ENCODE measurements around the gene CIBAR2.

The CIBAR2 gene

GRCh38 chr16:85087899-85088569 lies 24.2 kb downstream of the CIBAR2 start:
- FAIRE-seq (no peak), DNase-seq (ENCODE audit: insufficient read length, low spot score) (no peak)
- no peak for TF ChIP-seq CTCF (IDR thresholded peaks at IDR 0.05; ENCODE audit: insufficient read depth, missing control alignments)

GRCh38 chr16:85086347-85087291 lies 25.7 kb downstream of the CIBAR2 start:
- FAIRE-seq, result no peak
- peak; percentile 87 for TF ChIP-seq CTCF (IDR thresholded peaks at IDR 0.05; ENCODE audit: insufficient read depth, missing control alignments)
- peak; percentile 85 for DNase-seq (ENCODE audit: insufficient read length, low spot score)

GRCh38 chr16:85085721-85086120 lies 26.6 kb downstream of the CIBAR2 start:
- FAIRE-seq, result no peak

GRCh38 chr16:85084841-85085510 lies 27.3 kb downstream of the CIBAR2 start:
- no peak for TF ChIP-seq CTCF (IDR thresholded peaks at IDR 0.05; ENCODE audit: insufficient read depth, missing control alignments)
- FAIRE-seq, result no peak
- DNase-seq (ENCODE audit: insufficient read length, low spot score), result no peak

More at GRCh38 chr16:85085721-85086120, 26.6 kb downstream of the CIBAR2 start:
- no peak for TF ChIP-seq CTCF (IDR thresholded peaks at IDR 0.05; ENCODE audit: insufficient read depth, missing control alignments)
- DNase-seq (ENCODE audit: insufficient read length, low spot score), result no peak

GRCh38 chr16:85083051-85083639 lies 29.1 kb downstream of the CIBAR2 start:
- no peak for TF ChIP-seq CTCF (IDR thresholded peaks at IDR 0.05; ENCODE audit: insufficient read depth, missing control alignments)
- DNase-seq (ENCODE audit: insufficient read length, low spot score), result no peak
- FAIRE-seq, result no peak

- no peak for TF ChIP-seq CTCF (IDR thresholded peaks at IDR 0.05; ENCODE audit: insufficient read depth, missing control alignments)
- FAIRE-seq, result no peak
- no peak for DNase-seq (ENCODE audit: insufficient read length, low spot score)
These were observed 29.9 kb downstream of the CIBAR2 start for GRCh38 chr16:85082173-85083050.

Data from D721Med (cell line).